ENCODE measurements around the gene GNB5. TPM values are rescaled to one million over a fixed set of nuclear protein-coding genes. Genes with fewer than 3 reads are reported as not detected.

The GNB5 gene
- total RNA-seq, 4 donors from 2014 or later = 0.60 to 12.7 (median 7.8) TPM

DNA sequence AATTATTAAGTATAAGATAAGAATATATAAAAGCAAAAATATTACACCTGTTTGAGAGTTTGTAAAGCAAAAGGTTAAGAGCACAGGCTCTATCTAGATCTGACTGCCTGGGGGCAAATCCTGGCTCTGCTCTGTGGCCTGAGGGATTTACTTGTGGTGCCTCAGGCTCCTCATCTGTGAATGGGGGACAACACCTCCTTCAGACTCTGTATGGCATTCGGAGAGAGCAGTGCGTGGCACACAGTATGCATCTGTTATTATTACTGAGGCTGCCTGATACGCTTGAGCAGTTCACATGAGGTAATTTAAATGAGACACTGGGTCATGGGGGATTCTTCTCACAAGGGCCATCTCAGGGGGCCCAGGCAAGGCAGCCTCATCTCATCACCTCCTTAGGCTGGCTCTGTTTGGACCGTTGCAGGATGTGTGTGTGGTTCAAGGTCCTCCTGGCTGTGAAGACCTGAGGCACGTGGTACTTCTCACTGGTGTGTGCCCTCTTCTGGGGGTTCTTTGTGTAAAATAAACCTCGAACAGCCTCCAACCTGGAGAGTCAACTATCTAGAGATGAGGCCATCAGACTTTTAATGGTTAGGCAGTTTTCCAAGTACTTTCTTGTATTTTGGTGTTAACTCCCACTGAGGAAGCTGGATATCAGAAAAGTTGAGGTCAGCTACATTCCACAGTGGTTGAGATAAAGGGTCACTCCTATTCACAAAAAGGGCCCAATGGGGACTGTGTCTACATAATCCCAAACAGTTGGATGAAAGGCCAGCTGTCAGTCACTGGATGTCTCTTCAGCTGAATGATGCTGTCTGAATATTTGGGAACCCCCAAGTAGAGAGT is 9.0 kb downstream of the GNB5 start:
- WGBS, 2 donors (ENCODE audit: low coverage in 1 of 2) = 80% methylated on average over 6 of the region's 6 CpGs; no CpG with 5 or more reads in 1 of the 2 donors
- Histone ChIP-seq H3K4me1 (peaks cover 0 to 15% (median 12%) of the 10 kb centered on the region in 4 donors), H3K36me3 (no peaks in the 10 kb centered on the region), H3K27me3 (peaks cover 3% of the 10 kb centered on the region), H3K9me3 (no peaks in the 10 kb centered on the region), H3K4me3 (no peak overlapping the region), H3K27ac (no peak overlapping the region)
- TF ChIP-seq, protein P1, sequence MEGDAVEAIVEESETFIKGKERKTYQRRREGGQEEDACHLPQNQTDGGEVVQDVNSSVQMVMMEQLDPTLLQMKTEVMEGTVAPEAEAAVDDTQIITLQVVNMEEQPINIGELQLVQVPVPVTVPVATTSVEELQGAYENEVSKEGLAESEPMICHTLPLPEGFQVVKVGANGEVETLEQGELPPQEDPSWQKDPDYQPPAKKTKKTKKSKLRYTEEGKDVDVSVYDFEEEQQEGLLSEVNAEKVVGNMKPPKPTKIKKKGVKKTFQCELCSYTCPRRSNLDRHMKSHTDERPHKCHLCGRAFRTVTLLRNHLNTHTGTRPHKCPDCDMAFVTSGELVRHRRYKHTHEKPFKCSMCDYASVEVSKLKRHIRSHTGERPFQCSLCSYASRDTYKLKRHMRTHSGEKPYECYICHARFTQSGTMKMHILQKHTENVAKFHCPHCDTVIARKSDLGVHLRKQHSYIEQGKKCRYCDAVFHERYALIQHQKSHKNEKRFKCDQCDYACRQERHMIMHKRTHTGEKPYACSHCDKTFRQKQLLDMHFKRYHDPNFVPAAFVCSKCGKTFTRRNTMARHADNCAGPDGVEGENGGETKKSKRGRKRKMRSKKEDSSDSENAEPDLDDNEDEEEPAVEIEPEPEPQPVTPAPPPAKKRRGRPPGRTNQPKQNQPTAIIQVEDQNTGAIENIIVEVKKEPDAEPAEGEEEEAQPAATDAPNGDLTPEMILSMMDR (IDR thresholded peaks at IDR 0.05) = no peak
- no peak for TF ChIP-seq POLR2A (IDR thresholded peaks at IDR 0.05)
- TF ChIP-seq EP300 (IDR thresholded peaks at IDR 0.05; ENCODE audit: low read depth) = no peak
- TF ChIP-seq POLR2AphosphoS5 (IDR thresholded peaks at IDR 0.05) = no peak
- in situ Hi-C loops (cut with MboI; ENCODE audit: low pct_ligation_motif_present in 1 of 4, low pct_unique_long_range_greater_than_20kb in 1 of 4, low sequenced_read_pairs in 3 of 4) = no loop called here
- intact Hi-C loops (cut with DNase I; ENCODE audit: low total_unique reads) = loop anchor here (5.0 kb wide), 1 partner anchor 210 kb away; the partner anchor contains the start of gene LEO1
- DNase-seq = no peak

DNA sequence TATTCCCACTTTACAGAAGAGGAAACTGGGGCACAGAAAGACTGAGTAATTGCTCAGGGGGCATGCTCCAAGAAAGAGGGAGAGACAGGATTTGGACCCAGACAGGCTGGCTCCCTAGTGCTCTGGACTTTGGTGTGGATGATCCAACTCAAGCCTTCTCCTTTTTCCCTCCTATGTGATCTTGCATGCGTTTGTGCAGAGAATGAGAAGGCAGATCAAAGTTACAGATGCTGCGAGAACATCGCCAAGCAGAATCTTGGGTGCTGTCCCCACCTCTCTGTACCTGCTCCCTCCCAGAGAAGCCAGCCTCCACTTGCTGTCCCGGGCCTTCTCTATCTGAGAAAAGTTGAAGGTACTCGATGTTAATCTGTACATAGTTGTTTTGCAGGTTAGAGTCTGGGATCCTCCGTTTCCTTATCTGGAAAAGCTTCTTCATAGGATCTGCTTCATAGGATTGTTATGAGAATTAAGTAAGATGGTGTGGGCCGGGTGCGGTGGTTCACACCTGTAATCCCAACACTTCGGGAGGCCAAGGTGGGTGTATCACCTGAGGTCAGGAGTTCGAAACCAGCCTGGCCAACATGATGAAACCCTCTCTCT is 10.2 kb downstream of the GNB5 start:
- peaks cover 0 to 15% (median 12%) of the 10 kb centered on the region in 4 donors for H3K4me1 ChIP-seq
- WGBS, 2 donors (ENCODE audit: low coverage in 1 of 2) = 90% methylated on average over 10 of the region's 10 CpGs; no CpG with 5 or more reads in 1 of the 2 donors
- TF ChIP-seq POLR2A (IDR thresholded peaks at IDR 0.05) (no peak), POLR2AphosphoS5 (IDR thresholded peaks at IDR 0.05) (no peak), EP300 (IDR thresholded peaks at IDR 0.05; ENCODE audit: low read depth) (no peak)
- TF ChIP-seq, protein P1 (IDR thresholded peaks at IDR 0.05) = no peak
- H3K9me3 ChIP-seq = no peaks in the 10 kb centered on the region
- no peak for DNase-seq
- intact Hi-C loops (cut with DNase I; ENCODE audit: low total_unique reads) (loop anchor here (5.0 kb wide), 1 partner anchor 209 kb away; the partner anchor contains the start of gene LEO1), in situ Hi-C loops (cut with MboI; ENCODE audit: low pct_ligation_motif_present in 1 of 4, low pct_unique_long_range_greater_than_20kb in 1 of 4, low sequenced_read_pairs in 3 of 4) (no loop called here)
- peak overlapping the region in 1 of 4 donors; percentile 75 for H3K4me3 ChIP-seq
- peak overlapping the region; percentile 88 to 92 (median 90) for H3K27ac ChIP-seq
- no peaks in the 10 kb centered on the region for H3K36me3 ChIP-seq
- peaks cover 3% of the 10 kb centered on the region for H3K27me3 ChIP-seq

DNA sequence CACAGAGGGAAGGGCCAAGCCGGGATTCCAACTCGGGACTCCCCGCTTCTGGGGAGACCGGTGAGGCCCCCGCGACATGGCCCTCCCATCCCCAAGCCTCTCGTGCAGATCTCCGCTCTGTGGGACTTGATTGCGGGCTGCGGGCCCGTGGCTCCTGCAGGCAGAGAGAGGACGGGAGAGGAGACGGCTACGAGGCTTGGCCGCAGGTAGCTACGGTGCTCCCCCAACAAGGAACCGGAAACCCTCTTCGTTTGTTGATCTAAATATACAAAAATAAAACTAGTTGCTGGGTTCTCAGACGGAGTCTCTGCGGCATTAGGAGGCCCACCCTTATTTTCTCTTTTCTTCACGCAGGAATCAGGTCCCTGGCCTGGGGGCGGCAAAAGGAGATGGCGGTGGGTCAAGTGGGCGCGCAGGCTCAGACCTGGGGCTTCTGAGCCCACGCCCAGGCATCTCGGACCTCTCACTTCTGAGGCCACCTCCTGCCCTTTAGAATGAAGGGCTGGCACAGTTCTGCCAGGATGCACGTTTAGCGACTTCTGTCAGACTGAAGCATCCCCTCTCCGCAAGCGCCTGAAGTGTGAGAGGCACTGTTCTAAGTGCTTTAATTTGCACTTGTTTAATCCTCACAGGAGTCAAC is 10.9 kb downstream of the GNB5 start:
- Histone ChIP-seq H3K4me3 (peak overlapping the region; percentile 75 to 85 (median 82)), H3K27me3 (peaks cover 3% of the 10 kb centered on the region), H3K4me1 (peaks cover 0 to 15% (median 12%) of the 10 kb centered on the region in 4 donors), H3K36me3 (no peaks in the 10 kb centered on the region), H3K9me3 (no peaks in the 10 kb centered on the region), H3K27ac (peak overlapping the region; percentile 88 to 92 (median 90))
- 16% methylated on average over 31 of the region's 31 CpGs; no CpG with 5 or more reads in 1 of the 2 donors for WGBS, 2 donors (ENCODE audit: low coverage in 1 of 2)
- TF ChIP-seq POLR2A (IDR thresholded peaks at IDR 0.05) = peak; percentile 23
- TF ChIP-seq EP300 (IDR thresholded peaks at IDR 0.05; ENCODE audit: low read depth) = no peak
- TF ChIP-seq POLR2AphosphoS5 (IDR thresholded peaks at IDR 0.05) = no peak
- TF ChIP-seq, protein P1 (IDR thresholded peaks at IDR 0.05) = no peak
- in situ Hi-C loops (cut with MboI; ENCODE audit: low pct_ligation_motif_present in 1 of 4, low pct_unique_long_range_greater_than_20kb in 1 of 4, low sequenced_read_pairs in 3 of 4) = no loop called here
- intact Hi-C loops (cut with DNase I; ENCODE audit: low total_unique reads) = loop anchor here (5.0 kb wide), 1 partner anchor 208 kb away; the partner anchor contains the start of gene LEO1
- peak; percentile 42 for DNase-seq
